ENCODE data around the gene TBX5. TPM values are rescaled to one million over a fixed set of nuclear protein-coding genes. Genes with fewer than 3 reads are reported as not detected.

The TBX5 gene
- not detected in 2 replicates for total RNA-seq

DNA sequence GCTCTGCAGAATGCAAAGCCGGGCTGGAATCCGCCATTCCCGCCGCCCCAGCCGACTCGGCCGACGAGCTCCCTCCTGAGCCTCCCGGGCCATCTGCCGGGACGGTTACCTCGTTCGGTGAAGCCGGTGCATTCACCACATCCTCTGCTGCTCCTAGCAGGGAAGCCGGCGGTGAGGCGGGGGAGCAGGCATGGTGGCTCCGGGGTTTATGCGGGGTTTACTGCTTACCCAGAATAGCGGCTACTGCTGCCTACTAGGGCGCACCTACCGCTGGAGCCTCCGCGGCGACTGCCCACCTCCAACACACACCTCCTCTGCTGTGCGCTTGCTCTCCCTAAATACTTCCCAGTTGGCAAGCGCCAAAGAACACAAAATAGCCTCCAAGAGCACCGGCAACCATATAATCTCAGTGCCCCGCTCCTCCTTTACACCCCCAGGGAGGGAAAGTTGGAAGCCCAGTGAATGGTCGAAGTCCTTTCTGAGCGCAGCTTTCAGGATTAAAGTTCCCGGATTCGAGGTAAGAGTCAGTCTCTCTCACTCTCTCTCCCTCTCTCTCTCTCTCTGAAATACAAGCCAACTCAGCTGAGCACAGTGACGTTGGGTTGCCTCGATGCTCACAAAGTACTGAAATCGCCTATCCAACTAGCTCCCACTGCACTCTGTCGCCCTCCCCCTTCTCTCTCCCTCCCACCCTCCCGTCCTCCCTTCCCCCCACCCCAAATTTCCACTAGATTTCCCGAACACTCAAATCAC, at the start of gene TBX5:
Gene TBX5, minus strand, starts transcription at position 626 of the 753 bp plus-strand sequence. CDS start 2,246 bp downstream, outside the sequence.
- no peak for DNase-seq

DNA sequence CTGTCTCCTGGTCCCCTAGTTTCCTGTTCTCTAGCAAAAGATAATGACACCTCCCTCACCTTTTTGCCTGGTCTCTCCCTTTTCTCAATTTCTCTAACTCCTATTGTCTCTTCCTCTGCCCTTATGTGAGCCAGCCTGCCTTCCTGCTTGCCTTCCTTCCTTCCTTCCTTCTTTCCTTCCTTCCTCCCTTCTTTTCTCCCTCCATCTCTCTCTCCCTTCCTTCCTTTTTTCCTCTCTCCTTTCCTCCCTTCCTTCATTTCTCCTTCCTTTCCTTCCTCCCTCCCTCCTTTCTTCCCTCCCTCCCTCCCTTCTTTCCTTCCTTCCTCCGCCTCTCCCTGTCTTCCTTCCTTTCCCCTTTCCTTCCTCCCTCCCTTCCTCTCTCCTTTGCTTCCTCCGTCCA, 45.7 kb upstream of the TBX5 start:
- DNase-seq = no peak

DNA sequence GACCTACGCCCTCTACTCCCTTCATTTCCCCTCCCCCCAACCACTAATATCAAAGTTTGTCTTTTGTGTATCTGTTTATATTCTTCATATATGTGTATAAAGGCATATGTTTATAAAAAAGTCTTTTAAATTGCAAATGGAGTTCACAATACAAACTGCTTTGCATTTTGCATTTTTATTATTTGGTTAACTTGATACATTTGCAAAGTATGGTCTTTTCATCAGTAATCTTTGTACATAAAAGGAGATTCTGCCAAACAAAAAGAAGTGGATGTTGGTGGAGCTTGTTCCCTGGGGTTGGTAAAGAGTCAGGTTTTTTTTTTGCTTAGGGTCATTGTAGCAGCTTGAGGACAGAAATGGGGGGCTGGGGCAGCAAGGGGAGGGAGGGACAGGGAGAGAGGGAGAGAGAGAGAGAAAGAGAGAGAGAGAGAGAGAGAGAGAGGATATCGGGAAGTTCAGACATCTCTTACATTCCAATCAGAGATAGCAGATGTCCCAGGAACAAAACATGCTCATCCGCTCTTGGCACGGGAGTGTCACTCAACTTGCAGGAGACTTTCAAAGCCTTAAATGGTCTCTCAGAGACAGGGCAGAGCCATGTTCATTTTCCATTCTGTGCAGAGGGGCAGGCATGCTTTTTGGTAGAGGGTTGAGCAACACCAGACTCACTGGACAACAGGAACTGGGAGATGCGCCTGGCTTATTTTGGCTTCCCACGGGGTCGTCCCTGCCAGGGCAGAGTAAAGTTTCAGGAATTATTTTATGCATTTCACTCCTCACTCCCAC, 44.8 kb upstream of the TBX5 start:
- no peak for DNase-seq

DNA sequence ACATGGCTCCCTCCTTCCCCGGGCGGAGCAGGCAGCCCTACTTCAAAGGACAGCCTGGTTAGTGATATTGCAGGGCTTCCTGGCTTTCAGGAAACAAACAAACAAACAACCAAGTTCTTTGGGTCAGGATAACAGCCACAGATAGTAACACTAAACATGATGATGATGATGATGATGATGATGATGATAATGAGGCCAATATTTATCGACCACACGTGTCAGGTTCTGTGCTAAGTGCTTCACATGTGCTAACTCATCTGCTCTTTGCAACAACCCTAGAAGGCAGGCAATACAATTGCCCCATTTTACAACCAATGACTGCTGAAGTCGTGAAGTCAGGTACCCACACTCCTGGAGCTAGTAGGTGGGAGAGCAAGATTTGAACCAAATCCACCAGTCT, 44.1 kb upstream of the TBX5 start:
- no peak for DNase-seq

DNA sequence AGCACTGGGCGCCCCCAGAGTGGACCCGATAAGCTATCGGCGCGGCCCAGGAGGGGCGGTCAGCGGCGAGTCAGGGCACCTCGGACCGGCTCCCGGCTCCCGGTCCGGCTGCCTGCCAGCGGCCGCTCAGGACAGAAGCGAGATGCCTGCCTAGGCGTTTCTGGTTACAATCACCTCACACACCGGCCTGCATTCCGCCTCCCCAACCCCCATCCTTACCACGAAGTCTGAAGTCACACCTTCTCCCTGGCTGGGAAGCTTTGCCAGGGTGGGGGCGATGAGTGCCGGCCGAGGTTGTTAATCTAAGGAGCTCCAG, 42.6 kb upstream of the TBX5 start:
- DNase-seq = no peak

DNA sequence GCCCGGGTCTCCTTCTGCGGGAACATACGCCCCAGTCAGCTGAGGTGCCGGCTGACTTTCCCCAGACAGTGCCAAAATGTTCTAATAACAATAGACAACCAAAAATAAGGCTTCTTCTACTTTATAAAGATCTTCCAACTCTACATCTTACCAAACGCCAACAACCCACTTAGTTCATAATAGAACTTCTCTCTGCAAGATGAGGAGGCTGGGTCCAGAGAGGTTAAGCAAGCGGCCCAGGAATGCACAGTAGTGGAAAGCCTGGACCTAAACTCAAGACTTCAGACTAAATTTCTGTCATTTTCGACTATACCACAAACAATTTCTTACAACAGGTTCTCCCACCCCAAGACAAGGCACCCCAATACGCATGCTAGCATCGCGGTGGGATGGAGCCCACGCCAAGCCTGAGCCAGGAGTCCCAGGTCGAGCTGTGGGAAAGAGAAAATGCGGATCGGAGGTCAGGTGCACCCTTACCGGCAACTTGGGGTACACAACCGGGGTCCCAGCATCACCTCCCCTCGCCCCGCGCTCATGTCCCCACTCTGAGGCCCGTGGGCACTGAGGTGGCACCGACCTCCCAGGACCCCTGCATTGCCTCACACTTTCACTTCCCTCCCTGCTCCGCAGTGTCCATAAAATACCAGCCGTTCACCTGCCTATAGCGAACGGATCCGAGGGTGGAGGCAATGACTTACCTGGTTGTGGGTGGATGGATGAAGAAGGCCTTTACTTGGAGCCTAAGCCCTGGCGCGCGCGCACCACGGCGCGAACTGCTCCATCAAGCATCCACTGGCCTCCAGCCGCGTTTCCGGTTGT, 42.1 kb upstream of the TBX5 start:
- DNase-seq = no peak

DNA sequence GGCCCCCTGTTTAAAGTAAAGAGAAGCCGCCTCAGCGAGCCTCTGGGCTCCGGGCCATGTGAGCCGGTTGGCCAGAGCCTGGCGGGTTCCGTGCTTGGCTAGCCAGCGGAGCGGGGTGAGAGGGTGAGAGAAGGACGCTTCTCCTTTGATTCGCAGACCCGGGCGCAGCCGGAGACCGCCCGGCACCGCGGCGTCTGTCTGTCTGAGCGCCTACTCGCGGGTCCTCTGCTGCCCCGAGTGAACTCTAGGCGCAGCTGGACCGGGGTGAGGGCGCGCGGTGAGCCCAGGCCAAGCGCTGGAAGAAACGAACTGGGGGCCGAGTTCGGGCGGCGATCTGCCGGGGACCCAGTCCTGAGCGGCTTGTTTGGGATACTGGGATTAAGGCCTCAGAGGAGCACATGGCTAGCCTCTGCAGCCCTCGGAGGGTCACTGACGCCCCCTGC, 41.4 kb upstream of the TBX5 start:
- no peak for DNase-seq

DNA sequence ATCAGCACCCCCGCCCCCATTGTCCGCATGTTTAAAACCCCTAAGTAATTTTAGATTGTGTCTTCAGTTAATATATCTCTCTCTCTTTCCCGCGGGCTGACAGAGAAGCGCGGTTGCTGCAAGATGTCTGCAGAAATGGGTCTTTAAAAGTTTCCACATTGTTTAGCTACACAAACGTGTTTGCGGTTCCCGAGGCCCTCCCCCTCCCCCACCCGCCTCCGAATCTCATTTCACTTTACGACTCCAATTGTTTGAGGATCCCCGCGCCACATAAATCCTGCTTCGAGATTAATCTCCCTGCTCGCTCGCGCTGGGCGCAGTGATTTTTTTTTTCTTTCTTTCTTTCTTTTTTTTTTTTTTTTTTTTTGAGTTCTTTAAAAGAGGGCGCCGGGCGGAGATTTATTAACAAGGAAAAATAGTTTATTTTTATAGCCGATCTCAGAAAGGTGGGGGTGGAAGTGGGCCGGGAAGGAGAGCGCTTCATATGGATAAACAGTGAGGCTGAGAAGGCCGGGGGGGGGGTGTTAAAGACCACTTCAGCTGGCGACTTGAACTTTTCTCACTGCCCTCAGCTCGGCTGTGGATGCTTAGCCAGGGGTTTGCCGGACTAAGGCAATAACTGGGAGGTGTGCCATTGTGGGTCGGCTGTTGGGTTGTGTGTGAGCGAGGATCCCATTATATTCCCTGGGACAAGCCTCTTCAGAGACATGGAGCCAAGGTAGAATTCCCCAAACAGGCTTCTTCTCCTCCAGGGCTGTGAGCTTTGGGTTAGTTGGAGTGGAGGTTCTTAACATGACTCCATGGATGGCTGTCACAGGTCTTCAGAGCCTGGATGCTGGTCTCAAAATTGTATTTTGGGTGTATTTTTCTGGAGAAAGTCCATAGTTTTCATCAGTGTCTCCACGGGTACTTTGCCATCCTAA, 39.7 kb upstream of the TBX5 start:
- no peak for DNase-seq

DNA sequence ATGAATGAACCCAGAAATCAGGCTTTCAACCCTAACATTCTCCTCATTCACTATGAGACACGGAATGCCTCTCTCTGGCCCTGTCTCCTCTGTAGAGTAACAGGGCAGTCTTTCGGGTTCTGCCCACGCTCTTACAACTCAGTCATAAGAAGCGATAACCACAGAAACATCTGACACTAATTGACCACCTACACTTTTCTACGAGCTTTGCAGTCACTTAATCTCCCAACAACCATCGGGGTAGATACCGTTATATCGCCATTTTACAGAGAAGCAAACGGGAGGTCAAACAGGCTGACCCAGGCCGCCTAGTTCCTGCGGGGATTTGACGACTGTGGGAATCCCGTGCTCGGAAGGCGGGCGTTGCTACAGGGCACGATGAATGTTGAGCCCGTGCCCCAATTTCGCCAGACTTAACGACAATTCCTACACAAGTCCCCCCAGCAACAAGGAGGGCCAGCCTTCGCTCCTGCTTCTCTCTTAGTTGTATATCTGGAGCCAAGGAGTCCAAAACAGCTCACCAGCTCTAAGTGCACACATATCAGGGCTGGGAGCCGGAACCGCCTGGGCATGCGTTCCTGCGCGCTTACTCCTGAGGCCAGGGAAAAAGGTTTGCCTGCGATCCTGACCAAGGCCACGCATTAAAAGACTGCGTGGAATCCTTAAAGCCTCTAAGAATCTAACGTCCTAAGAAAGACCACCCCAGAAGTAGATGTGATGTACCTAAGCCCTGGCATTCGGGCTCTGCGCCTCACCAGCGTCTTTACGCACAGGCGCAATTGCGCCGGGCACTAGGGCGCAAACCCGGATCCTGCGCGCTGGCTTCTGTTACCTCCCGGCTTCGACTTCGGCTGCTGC, 38.7 kb upstream of the TBX5 start:
- DNase-seq = no peak

DNA sequence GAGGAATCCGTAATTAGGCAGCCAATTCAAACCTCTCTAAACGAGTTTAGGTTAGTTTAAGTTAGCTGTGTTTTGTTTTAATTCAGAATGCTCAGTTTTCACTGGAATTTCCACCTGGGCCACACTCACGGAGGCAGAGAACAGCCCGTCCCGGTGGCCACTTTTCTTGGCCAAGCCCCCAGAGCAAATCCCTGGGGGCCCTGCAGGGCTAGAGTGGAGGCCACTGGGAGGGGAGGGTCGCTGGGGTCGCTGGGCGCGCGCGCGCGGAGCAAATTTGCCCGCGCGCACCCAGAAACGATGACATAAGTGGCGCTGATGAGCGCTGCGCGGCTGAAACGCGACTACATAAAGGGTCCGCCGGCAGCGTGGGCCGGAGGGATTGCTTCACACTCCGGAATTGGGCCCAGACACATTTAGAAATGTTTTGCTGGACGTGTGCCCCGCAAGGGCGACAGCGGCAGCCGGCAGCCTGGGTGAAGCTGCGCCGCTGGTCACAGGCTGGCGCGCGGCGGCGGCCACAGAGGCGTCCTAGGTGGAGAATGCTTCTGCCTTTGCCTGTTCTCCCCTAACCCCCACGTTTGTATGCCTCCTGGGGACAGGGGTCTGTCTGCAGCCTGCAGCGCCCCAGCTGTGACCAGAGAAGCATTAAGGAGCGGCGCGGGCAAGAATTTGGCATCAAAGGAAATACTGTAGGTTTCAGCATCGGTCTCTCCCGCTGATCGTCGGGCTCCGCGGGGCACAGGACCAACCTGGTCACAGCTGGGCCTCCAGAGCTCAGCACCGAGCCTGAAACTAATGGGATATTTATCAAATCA, 37.9 kb upstream of the TBX5 start:
- DNase-seq = no peak

DNA sequence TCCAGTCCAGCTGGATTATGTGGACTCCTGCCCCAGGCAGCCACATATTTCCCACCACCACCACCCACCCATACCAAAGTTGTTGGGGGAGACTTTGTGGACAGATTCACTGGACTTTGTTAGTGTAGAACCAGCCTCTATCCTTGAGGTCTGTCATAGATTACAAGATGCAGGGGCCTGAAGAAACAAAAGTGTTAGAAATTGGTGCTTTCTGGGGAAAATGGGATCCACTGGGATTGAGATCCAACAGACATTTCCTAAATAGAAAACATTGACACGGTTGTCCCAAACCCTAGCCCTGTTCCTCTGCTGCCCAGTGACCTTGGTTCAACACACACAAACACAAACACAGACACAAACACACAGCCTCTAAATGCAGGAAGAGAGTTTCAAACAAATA, 36.6 kb upstream of the TBX5 start:
- DNase-seq = no peak

DNA sequence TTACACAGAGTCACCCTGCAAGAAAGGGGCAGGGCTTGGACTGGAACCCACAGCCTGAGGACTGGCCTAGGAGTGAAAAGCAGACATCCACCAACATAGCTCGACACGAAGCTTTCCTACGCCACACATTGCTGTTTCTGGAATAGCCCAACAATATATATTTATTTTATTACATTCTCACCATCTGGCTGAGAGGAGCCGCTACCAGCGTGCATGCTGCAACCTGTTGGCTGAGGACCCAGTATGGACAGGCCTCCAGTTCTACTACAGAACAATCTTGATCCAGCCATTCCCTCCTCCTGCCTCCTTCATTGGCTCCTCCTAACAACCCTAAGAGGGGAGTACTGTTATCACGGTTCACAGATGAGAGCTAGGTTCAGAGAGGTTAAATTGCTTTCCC, 35.6 kb upstream of the TBX5 start:
- no peak for DNase-seq

DNA sequence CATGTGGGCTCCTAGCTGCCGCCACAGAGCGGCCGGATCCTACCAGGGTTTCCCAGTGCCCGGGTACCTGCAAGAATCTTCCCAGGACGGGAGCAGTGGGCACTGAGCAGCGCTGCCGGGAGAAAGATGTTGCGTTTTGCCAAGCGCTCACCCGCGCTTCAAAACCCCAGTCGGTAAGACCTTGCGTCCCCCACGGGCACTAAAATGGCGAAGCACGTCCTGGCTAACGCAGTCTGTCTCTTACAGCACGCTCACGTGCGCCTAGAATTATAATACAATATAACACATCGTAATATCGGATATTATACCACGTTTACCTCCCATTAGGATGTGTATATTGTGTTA, 35.1 kb upstream of the TBX5 start:
- DNase-seq = no peak

DNA sequence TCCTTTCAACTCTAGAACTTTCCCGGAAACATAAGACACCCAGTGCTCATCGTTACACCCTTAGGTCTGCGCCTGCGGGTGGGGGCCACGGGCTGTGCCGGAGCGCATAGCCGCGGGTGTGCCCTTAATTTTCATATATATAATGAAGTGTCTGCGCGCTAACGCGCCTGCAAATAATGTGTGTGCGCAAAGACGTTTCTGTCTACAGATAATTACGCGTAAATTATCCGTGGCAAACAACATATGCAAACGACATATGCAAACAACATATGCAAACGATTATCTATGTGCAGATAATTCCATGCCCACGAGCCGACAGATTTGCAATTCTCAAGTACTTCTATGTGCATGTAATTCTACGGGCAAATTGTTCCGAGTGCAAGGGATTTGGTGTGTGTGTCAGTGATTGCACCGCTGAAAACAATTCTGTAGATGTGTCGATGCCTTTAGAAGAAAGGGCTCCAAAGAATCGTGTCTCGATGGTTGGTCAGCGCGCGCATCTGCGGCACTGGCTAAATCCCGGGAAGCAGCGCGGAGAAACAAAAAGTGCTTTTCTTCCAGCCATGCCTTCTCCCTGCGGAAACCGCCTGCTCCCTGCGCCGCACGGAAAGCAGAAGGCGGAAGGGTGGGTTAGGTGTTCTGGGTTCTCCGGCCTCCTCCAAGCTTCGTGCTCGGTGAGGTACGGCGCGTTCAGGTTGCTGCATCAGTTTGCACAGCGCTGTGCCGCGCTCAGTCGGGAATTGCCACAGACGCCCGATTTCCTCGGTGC, 34.5 kb upstream of the TBX5 start:
- DNase-seq = no peak

DNA sequence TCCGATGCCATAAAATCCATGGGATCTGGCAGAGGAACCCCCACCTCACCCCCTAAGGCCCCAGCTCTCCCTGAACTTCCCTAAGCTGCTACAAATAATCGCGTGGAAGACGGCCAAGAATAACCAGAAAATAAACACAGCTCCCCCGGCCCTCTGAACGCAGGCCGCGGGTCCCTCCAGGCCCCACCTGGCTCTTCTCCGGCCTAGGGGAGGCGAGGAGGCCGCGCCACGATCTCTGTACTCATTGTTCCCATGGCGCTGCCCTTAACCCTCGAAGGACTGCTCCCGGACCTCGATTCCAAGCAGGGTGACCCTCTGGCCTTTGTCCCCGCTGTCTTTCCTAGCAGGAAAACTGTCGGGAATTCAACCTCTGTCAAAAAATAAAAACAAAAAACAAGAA, 33.9 kb upstream of the TBX5 start:
- no peak for DNase-seq

DNA sequence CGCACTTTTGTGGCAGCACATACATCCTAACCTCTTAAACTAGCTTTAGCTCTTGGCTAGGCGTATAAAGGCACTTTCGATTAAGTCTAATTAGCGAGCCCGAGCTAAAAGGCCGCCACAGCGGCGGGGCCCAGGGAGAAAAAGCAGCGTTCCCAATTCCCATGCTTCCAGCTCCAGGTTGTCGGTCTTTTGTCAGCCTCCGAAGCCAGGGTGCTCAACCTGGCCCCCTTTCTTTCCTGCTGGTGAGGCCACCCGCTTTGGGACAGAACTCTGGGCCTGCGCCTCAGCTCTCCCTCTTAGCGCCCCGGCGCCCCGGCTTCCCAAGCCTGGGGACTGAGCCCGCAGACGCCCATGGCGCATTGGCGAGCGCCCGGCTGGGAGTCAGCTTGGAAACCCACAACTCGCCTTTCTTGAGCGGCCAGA, 33.3 kb upstream of the TBX5 start:
- no peak for DNase-seq

DNA sequence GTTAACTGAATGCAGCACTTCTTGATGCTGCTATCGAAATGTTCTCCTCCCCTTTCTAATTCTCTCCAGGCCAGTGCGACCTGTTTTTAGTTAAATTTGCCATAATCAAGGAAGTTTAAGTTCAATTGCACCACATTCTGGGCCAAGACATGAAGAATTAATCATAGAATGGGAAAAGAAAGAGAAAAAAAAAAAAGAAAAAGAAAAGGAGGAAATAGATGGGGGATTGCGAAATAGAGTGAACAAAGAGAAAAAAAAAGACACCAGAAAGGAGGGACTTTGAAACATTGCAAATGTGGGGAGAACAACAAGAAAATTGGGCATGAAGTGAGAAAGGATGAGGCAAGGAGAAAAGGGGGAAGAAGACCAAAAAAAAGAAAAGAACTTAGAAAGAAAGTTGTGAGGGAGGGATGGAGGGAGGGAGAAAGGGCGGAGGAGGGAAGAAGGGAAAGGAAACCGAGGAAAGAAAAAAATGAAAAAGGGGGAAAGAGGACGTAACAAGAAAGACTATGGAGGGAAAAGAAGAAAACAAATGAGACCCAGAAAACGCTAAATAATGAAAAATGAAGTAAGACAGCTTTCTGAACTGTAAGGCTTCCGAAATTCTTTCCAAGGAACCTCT, 32.8 kb upstream of the TBX5 start:
- DNase-seq = no peak

DNA sequence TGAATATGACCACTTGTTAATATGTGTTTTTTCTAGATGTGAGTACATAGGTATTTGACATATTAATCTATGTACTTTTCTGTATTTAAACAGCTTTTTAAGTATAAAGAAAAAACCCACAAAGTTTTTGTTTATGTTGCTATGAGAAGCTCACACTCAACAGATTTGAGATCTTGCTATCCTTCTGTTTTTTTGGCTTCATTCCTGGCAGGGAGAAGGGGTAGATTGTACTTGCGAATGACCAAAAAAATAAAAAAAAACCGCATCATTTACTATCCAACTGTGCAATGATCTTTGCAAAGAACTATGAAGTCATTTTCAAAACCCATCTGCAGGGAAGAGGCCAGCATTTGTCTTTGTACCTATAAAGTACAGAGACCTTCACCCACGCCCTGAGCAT, 28.4 kb upstream of the TBX5 start:
- DNase-seq = no peak

DNA sequence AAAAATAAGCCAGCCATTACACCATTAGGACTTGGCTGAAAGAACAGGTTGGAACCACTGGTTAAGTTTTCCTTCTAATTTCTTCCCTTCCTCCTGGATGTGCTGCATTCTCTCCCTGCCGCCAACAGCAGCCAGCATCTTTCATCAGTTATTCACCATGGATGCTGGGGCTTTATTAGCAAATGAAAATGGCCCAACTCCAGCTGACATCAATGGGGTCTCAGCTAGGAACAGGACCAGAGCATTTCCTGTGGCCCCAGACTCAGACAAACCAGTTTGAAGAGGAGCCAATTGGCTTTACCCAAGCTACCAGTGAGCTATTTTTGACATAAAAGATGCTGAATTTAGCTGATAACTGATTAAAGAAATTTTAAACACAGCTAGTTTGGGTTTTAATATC, 26.0 kb upstream of the TBX5 start:
- DNase-seq = no peak
